H1 (cell line): ENCODE data around the gene EFEMP2. TPM values are rescaled to one million over a fixed set of nuclear protein-coding genes. Genes with fewer than 3 reads are reported as not detected.

ENCODE experiments used
- ASH2L ChIP-seq: fragments of 200-600, 300-600 bp; sonication (generic); IDR thresholded peaks from one replicate; pipeline ENCODE4 v1.7.1; 2017; ENCODE audit warnings: low read length
- ATF2 ChIP-seq: IDR thresholded peaks from 2 replicates; pipeline ENCODE4 v1.6.1; 2012; ENCODE audit warnings: low read length, inconsistent platforms
- BCL11A ChIP-seq, 2 experiments: IDR thresholded peaks; one replicate each; pipeline ENCODE4 v1.6.1; 2011; ENCODE audit warnings: low read depth in 2 of 2, low read length in 2 of 2, mild to moderate bottlenecking in 2 of 2
- CHD2 ChIP-seq: IDR thresholded peaks from 2 replicates; pipeline ENCODE4 v1.6.1; 2012; ENCODE audit warnings: low read length, improper control_type of control experiment
- CREB1 ChIP-seq: IDR thresholded peaks from 2 replicates; pipeline ENCODE4 v1.6.1; 2012; ENCODE audit warnings: inconsistent platforms
- CTCF ChIP-seq, 3 experiments: IDR thresholded peaks; 1 replicate in 2 of 3; 2 replicates in 1 of 3; pipeline versions ENCODE4 v1.5.1 to v1.6.1; 2011; ENCODE audit warnings: low read length in 3 of 3, mild to moderate bottlenecking in 3 of 3, inconsistent platforms in 2 of 3, low read depth in 1 of 3, moderate library complexity in 1 of 3; ENCODE audit not compliant: insufficient read depth in 1 of 3; ENCODE audit errors: control extremely low read depth in 1 of 3
- FOSL1 ChIP-seq: IDR thresholded peaks from 2 replicates; pipeline ENCODE4 v1.6.1; 2011; ENCODE audit warnings: mild to moderate bottlenecking, low read depth, low read length, moderate library complexity; ENCODE audit not compliant: insufficient read depth
- HDAC6 ChIP-seq: IDR thresholded peaks from one replicate; pipeline ENCODE4 v1.7.1; 2012; ENCODE audit warnings: low read depth, mild to moderate bottlenecking, inconsistent platforms, low read length, moderate library complexity
- MAFK ChIP-seq: IDR thresholded peaks from 2 replicates; pipeline ENCODE4 v1.6.1; 2012; ENCODE audit warnings: low read depth, mild to moderate bottlenecking, improper control_type of control experiment, low read length
- NANOG ChIP-seq: IDR thresholded peaks from 2 replicates; pipeline ENCODE4 v1.6.1; 2011; ENCODE audit warnings: low read length, low read depth, mild to moderate bottlenecking, inconsistent platforms; ENCODE audit not compliant: insufficient read depth, poor library complexity, severe bottlenecking
- POLR2A ChIP-seq, 2 experiments: IDR thresholded peaks; 1 replicate in 1 of 2; 2 replicates in 1 of 2; pipeline ENCODE4 v1.6.1; 2011; ENCODE audit warnings: low read depth in 2 of 2, low read length in 2 of 2, mild to moderate bottlenecking in 2 of 2; ENCODE audit errors: control extremely low read depth in 1 of 2
- RAD21 ChIP-seq, 2 experiments: IDR thresholded peaks in 1 of 2; conservative IDR thresholded peaks in 1 of 2; 2 replicates each; pipeline ENCODE4 v1.6.1; 2011; ENCODE audit warnings: low read depth in 2 of 2, low read length in 2 of 2, improper control_type of control experiment in 1 of 2, inconsistent platforms in 1 of 2, mild to moderate bottlenecking in 1 of 2, moderate library complexity in 1 of 2
- RBBP5 ChIP-seq: IDR thresholded peaks from 2 replicates; pipeline ENCODE4 v1.7.1; 2012; ENCODE audit warnings: low read depth, mild to moderate bottlenecking, inconsistent platforms, low read length, moderate library complexity, borderline replicate concordance
- RFX5 ChIP-seq: IDR thresholded peaks from 2 replicates; pipeline ENCODE4 v1.6.1; 2011; ENCODE audit warnings: low read depth, low read length, improper control_type of control experiment, borderline replicate concordance
- SIN3A ChIP-seq, 2 experiments: IDR thresholded peaks in 1 of 2; conservative IDR thresholded peaks in 1 of 2; 2 replicates each; pipeline ENCODE4 v1.6.1; 2011 to 2012; ENCODE audit warnings: low read length in 2 of 2, improper control_type of control experiment in 1 of 2, low read depth in 1 of 2, mild to moderate bottlenecking in 1 of 2
- SP2 ChIP-seq: IDR thresholded peaks from 2 replicates; pipeline ENCODE4 v1.6.1; 2012; ENCODE audit warnings: mild to moderate bottlenecking, low read length, inconsistent platforms
- SP4 ChIP-seq: IDR thresholded peaks from 2 replicates; pipeline ENCODE4 v1.6.1; 2012; ENCODE audit warnings: low read length, inconsistent platforms
- SRF ChIP-seq: IDR thresholded peaks from 2 replicates; pipeline ENCODE4 v1.6.1; 2011; ENCODE audit warnings: mild to moderate bottlenecking, low read depth, low read length, moderate library complexity
- TAF7 ChIP-seq: optimal IDR thresholded peaks from 2 replicates; pipeline ENCODE3; 2011; ENCODE audit warnings: low read depth, mild to moderate bottlenecking, inconsistent platforms, low read length, moderate library complexity, borderline replicate concordance
- TBP ChIP-seq: IDR thresholded peaks from 2 replicates; pipeline ENCODE4 v1.6.1; 2011; ENCODE audit warnings: low read depth, low read length, improper control_type of control experiment
- TEAD4 ChIP-seq: IDR thresholded peaks from 2 replicates; pipeline ENCODE4 v1.6.1; 2012; ENCODE audit warnings: low read depth, low read length, inconsistent platforms, mixed read lengths
- polyA plus RNA-seq, 7 experiments: library from polyadenylated mRNA; depleted of rRNA in 3 of 7; stranded (reverse) in 5 of 7; unstranded in 2 of 7; fragments of >200 nt in 5 of 7; fragments of 200-250 nt in 2 of 7; gene quantifications; 1 replicate in 5 of 7; 2 replicates in 1 of 7; 4 replicates in 1 of 7; pipeline versions ENCODE4 v1.2.1 to v1.2.3, GENCODE V29; 2011 to 2013; ENCODE audit warnings: missing spikeins in 2 of 7, mixed read lengths in 2 of 7
- total RNA-seq: library from RNA; stranded (reverse); fragmentation: NEBNext Ultra II Directional; extraction: Animal tissue kit (Norgen Biotek cat#: 25700); gene quantifications from 2 replicates; pipeline ENCODE4 v1.2.1, GENCODE V29; 2021

EFEMP2 gene
- total and polyA plus RNA-seq, 2 of the 8 experiments (the other 6 are each of a cell fraction or from before 2014, with no cell fraction given): 8.8 to 17.2 TPM

GRCh38 chr11:65919141-65919572 lies 46.6 kb upstream of the EFEMP2 start, which contains the start of gene DRAP1 (continued):
- TF ChIP-seq ATF2: peak; percentile 75; the same call in 1 of the 2 replicates
- TF ChIP-seq TBP: 0 out of 2 replicates have a peak, but pooled peaks have one; percentile 40
- TF ChIP-seq TAF7: peak; percentile 58
- peak; percentile 76 to 91; a peak in 3 of 4 replicates for TF ChIP-seq SIN3A (conservative IDR thresholded peaks at IDR 0.05 in 1 of 2, IDR thresholded peaks at IDR 0.05 in 1 of 2; ENCODE audit: low read depth in 1 of 2, low read length in 2 of 2)
- TF ChIP-seq MAFK: peak; percentile 2; the same call in 1 of the 2 replicates
- 0 out of 2 replicates have a peak, but pooled peaks have one; percentile 22 for TF ChIP-seq RBBP5
- TF ChIP-seq CTCF (IDR thresholded peaks at IDR 0.05; ENCODE audit: control extremely low read depth in 1 of 3, insufficient read depth in 1 of 3, low read depth in 1 of 3, low read length in 3 of 3): no peak
- TF ChIP-seq RFX5: no peak
- peak; percentile 67; the same call in 1 of the 2 replicates for TF ChIP-seq CHD2
- peak; percentile 66 for TF ChIP-seq ASH2L
- TF ChIP-seq TEAD4: peak; percentile 49; the same call in 1 of the 2 replicates
- no peak for TF ChIP-seq HDAC6
- TF ChIP-seq CREB1: peak; percentile 83
- TF ChIP-seq BCL11A (IDR thresholded peaks at IDR 0.05; ENCODE audit: low read depth in 2 of 2, low read length in 2 of 2): peak in 1 of 2 experiments; percentile 15
- TF ChIP-seq FOSL1: peak; percentile 100
- peak; percentile 93 for TF ChIP-seq SP4
- TF ChIP-seq POLR2A (IDR thresholded peaks at IDR 0.05; ENCODE audit: control extremely low read depth in 1 of 2, low read depth in 2 of 2, low read length in 2 of 2): peak; percentile 46 to 58
- peak in 1 of 2 experiments; percentile 29; a peak in 2 of 4 replicates for TF ChIP-seq RAD21 (IDR thresholded peaks at IDR 0.05 in 1 of 2, conservative IDR thresholded peaks at IDR 0.05 in 1 of 2; ENCODE audit: low read depth in 2 of 2, low read length in 2 of 2)
- TF ChIP-seq SP2: 0 out of 2 replicates have a peak, but pooled peaks have one; percentile 11
- no peak for TF ChIP-seq NANOG
- TF ChIP-seq SRF: peak; percentile 32; the same call in 1 of the 2 replicates
